Cardiac muscle cell (in vitro differentiated cells and primary cell): ENCODE results near the gene GGA2. TPM values are rescaled to one million over a fixed set of nuclear protein-coding genes. Genes with fewer than 3 reads are reported as not detected.
A peak's percentile ranks its signal among the peaks of the same experiment; 100 is the strongest.

Experiments
- DNase-seq, 2 donors: peaks; one replicate each; pipeline versions ENCODE4 v3.0.0 to v3.0.0-alpha.2; 2010 to 2017; ENCODE audit warnings: low read depth in 1 of 2, low spot score in 1 of 2
- H3K27ac ChIP-seq: fragments of 200-600 bp; sonication (generic); 2 replicates; pipeline ENCODE4 v1.5.1; 2016
- H3K27me3 ChIP-seq: fragments of 200-600 bp; sonication (generic); 2 replicates; pipeline ENCODE4 v1.6.0; 2016; ENCODE audit warnings: control low read depth
- H3K36me3 ChIP-seq: fragments of 200-600 bp; sonication (generic); 2 replicates; pipeline ENCODE4 v1.5.1; 2016; ENCODE audit warnings: control low read depth
- H3K4me1 ChIP-seq: fragments of 200-600 bp; sonication (generic); 2 replicates; pipeline ENCODE4 v1.8.1; 2017; ENCODE audit warnings: low read depth, mild to moderate bottlenecking, mixed run types
- H3K4me3 ChIP-seq: fragments of 200-600 bp; sonication (generic); 2 replicates; pipeline ENCODE4 v1.5.1; 2016; ENCODE audit warnings: mild to moderate bottlenecking
- H3K9me3 ChIP-seq: fragments of 200-600 bp; sonication (generic); 2 replicates; pipeline ENCODE4 v1.5.1; 2017; ENCODE audit warnings: low read depth, mild to moderate bottlenecking, control low read depth
- polyA plus RNA-seq: library from polyadenylated mRNA; unstranded; fragments of >200 nt; fragmentation: Nextera tagmentation; extraction: Ambion mirVana; gene quantifications from 2 replicates; pipeline ENCODE4 v1.2.1, GENCODE V29; 2016
- total RNA-seq: library from RNA; depleted of rRNA; stranded (reverse); fragments of >200 nt; gene quantifications from 2 replicates; pipeline ENCODE4 v1.2.3, GENCODE V29; 2016
- TF ChIP-seq, protein P1 (sequence below): IDR thresholded peaks from 2 replicates; pipeline ENCODE4 v1.5.1; 2012; ENCODE audit warnings: low read depth, mild to moderate bottlenecking, low read length

Gene GGA2
- total and polyA plus RNA-seq, 2 experiments from 2014 or later = 126 to 149 TPM

GRCh38 chr16:23521965-23522364 is 11.7 kb upstream of the GGA2 start:
- Histone ChIP-seq H3K36me3 (peaks cover 21% of the 10 kb centered on the region), H3K27ac (no peak overlapping the region), H3K4me3 (no peak overlapping the region), H3K9me3 (no peaks in the 10 kb centered on the region), H3K4me1 (no peaks in the 10 kb centered on the region), H3K27me3 (no peaks in the 10 kb centered on the region)
- DNase-seq = no peak
- TF ChIP-seq, protein P1, sequence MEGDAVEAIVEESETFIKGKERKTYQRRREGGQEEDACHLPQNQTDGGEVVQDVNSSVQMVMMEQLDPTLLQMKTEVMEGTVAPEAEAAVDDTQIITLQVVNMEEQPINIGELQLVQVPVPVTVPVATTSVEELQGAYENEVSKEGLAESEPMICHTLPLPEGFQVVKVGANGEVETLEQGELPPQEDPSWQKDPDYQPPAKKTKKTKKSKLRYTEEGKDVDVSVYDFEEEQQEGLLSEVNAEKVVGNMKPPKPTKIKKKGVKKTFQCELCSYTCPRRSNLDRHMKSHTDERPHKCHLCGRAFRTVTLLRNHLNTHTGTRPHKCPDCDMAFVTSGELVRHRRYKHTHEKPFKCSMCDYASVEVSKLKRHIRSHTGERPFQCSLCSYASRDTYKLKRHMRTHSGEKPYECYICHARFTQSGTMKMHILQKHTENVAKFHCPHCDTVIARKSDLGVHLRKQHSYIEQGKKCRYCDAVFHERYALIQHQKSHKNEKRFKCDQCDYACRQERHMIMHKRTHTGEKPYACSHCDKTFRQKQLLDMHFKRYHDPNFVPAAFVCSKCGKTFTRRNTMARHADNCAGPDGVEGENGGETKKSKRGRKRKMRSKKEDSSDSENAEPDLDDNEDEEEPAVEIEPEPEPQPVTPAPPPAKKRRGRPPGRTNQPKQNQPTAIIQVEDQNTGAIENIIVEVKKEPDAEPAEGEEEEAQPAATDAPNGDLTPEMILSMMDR = no peak

DNA sequence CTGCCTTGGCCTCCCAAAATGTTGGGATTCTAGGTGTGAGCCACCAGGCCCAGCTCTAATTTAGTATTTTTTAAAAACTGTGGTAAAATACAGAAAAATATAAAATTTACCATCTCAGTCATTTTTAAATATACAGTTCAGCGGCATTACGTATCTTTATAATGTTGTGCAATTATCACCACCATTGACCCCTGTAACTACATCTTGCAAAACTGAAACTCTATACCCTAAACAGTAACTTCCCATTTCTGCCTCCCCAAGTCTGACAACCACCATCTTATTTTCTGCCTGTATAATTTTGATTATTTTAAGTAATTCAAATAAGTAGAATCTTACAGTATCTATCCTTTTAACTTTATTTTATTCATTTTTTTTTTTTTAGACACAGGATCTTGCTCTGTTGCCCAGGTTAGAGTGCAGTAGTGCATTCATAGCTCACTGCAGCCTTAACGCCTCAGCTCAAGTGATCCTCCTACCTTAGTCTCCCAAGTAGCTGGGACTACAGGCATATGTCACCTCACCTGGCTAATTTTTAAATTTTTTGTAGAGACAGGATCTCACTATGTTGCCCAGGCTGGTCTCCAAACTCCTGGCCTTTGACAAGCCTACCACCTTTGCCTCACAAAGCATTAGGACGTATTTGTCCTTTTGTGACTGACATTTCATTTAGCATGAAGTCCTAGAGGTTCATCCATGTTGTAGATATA is 10.9 kb upstream of the GGA2 start:
- Histone ChIP-seq H3K27me3 (no peaks in the 10 kb centered on the region), H3K4me3 (no peak overlapping the region), H3K4me1 (no peaks in the 10 kb centered on the region), H3K9me3 (no peaks in the 10 kb centered on the region), H3K27ac (no peak overlapping the region), H3K36me3 (peaks cover 21% of the 10 kb centered on the region)
- no peak for DNase-seq
- TF ChIP-seq, protein P1 = no peak

DNA sequence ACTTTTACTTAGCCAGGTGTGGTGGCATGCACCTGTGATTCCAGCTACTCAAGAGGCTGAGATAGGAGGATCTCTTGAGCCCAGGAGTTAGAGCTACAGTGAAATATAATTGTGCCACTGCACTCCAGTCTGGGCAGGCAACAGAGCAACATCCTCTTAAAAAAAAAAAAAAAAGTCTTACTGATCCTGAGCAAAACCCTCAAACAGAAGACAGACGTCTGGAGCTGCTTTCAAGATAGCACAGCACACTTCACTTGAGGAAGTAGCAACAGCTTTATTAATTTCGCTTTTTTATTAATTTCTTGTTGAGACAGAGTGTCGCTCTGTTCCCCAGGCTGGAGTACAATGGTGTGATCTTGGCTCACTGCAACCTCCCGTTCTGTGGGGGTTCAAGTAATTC is 10.2 kb upstream of the GGA2 start:
- no peak overlapping the region for H3K27ac ChIP-seq
- H3K36me3 ChIP-seq = peaks cover 21% of the 10 kb centered on the region
- no peak overlapping the region for H3K4me3 ChIP-seq
- TF ChIP-seq, protein P1 = no peak
- no peaks in the 10 kb centered on the region for H3K4me1 ChIP-seq
- no peaks in the 10 kb centered on the region for H3K9me3 ChIP-seq
- no peak for DNase-seq
- H3K27me3 ChIP-seq = no peaks in the 10 kb centered on the region

GRCh38 chr16:23519282-23519681 is 9.0 kb upstream of the GGA2 start:
- Histone ChIP-seq H3K4me1 (no peaks in the 10 kb centered on the region), H3K27ac (no peak overlapping the region), H3K27me3 (no peaks in the 10 kb centered on the region), H3K36me3 (peaks cover 21% of the 10 kb centered on the region), H3K9me3 (no peaks in the 10 kb centered on the region), H3K4me3 (no peak overlapping the region)
- TF ChIP-seq, protein P1 = no peak
- DNase-seq = no peak

GRCh38 chr16:23518435-23518891 is 8.2 kb upstream of the GGA2 start:
- Histone ChIP-seq H3K4me3 (no peak overlapping the region), H3K36me3 (peaks cover 17% of the 10 kb centered on the region), H3K27me3 (no peaks in the 10 kb centered on the region), H3K4me1 (no peaks in the 10 kb centered on the region), H3K27ac (no peak overlapping the region), H3K9me3 (no peaks in the 10 kb centered on the region)
- TF ChIP-seq, protein P1 = no peak
- peak in 1 of 2 donors; percentile 27 for DNase-seq
